Fibroblast of skin of abdomen (primary cell): ENCODE measurements around the gene CPXM2.
A peak's percentile ranks its signal among the peaks of the same experiment; 100 is the strongest.

Experiments used
- DNase-seq: peaks from one replicate; pipeline ENCODE4 v3.0.0-alpha.2; 2013

CPXM2 gene

DNA sequence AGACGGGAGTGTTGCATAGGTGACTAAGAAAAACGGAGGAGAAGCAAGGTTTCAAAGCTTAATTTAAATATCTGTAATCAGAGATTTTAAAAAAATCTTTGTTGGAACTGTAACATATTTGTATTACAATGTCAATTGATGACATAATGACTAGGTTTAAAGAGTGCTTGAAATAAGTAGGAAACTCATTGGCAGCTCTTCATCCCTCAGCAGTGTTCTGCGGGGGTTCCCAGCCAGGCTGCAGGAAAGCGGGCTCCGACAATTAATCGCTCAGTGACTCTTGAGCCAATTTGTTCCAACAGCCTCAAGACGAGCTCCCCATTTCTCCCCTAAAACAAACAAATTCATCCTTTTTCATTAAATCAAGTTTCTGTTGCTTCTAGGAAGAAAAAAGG, 22.6 kb downstream of the CPXM2 start:
- DNase-seq: no peak

DNA sequence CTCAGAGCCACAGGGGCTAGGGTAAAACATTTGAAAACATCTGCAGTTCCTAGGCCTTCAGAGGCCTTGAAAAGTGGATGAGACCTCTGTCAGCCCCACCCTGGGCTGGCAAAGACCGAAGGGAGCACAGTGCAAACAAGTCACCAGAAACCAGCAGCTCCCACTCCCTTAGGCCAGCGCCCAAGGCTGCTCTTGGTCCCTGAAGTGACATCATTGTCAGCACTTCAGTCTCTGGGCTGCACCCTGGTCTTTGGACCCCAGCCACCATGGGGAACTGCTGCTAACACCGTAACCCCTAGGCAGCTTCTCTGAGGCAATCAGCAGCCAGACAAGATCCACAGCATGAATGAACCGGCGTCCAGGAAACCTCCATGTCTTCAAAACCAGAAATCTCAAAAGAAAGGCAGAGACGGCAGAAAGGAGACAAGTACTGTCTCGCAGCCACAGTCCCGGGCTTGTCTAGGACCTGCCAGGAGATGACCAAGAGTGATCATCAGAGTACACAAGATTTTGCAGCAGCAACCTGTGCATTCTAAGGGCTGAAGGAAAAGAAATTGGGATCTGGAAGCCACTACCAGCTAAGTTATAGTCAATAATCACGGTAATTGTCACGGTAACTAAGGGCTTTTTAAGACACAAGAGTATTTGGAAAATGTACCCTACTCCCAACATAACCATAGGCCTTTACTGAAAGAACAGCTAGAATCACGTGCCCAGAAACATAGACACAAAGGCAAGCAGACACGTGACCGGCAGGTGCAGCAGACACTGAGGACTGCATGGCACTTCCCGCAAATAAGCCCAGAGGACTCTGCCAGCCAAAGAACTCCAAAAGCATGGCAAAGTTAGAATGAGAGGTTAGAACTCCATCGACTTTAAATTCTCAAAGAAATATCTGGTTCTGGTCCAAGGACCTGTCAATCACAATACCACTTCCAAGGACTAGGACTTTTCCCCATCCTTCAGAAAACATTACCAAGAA, 23.3 kb downstream of the CPXM2 start:
- no peak for DNase-seq

DNA sequence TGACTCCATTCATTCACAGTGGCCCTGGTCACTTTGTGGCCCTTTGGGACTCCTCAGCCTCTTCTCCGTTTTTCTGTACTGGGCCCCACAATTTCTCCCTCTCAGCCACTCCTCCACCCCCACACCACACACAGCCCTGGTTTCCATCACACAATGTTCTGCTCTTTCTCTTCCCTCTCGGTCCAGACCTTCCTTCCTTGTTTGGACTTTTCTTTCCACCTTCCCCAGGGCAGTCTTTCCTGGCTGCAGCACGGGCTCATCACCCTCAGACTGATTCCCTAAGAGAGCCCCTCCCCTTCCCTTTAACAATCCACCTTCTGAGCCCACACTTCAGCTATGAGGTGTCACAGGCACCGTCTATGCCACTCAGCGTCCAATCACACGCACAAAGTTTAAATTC, 25.7 kb downstream of the CPXM2 start:
- DNase-seq: no peak

DNA sequence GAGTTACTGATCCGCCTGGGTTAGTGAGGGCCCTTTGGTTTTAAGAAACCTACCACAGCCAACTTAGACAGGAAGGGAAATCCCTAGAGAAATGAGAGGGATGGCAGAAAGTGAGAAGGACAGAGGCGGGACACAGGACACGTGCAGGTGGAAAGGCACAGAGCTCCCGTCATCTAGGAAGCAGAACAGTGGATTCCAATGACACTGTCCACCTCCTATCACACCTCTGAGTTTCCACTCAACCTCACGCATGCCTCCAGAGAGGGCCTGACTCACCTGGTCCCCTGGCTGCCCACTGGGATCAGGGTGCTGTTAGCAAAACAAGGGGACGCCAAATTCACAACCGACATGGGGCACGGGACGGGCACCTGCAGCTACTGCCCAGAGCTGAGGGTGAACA, 26.3 kb downstream of the CPXM2 start:
- DNase-seq: no peak

DNA sequence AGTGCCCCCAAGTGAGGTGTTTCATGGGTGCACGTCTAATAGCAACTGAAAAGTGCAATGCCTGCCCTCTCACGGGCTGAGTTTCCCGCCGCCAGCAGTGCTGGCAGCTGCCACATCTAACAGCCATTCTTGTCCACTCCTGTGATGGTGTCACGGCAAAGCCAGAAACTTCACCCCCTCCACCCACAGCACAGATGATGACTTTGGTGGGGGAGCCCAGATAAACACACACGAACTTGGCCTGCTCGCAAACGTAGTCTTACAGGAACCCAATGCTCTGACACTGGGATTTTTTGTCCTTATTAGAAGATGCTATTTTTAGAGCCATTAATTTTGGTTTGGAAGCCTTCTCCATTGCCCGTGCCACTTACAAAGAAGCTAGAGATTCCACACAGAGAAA, 26.7 kb downstream of the CPXM2 start:
- no peak for DNase-seq

DNA sequence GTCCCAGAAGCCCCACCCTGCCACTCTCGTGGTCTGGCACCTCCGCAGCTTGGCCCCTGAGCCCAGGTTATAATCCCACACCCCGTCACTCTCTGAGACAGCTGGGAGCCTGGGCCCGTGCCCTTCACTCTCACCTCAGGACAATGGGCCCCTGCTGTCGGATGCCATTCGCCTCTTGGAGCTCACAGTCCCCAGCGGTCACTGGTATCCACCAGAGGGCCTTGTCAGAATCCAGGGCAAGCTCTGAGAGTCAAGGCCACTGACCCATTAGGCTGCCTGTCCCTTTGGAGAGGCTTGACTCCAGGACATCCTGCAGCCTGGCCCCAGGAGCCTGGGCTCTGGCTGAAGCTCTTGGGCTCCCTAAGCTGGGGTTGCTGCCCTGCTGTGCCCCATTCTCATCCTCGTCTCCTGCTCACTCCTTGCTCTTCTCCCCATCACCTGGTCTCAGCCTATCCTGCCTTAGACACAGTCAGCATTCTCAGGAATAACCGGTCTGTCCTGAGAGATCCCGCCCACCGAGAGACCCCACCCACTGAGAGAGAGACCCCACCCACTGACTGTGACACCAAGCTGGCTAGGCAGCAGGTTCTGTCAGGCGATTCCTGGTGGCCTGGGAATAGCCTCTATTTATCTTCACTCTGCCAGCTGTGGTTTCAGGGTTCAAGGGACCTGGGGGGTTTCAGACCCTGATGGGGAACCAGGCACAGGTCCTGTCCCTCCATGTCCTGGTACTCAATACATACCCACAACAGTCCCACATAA, 27.7 kb downstream of the CPXM2 start:
- DNase-seq: no peak

DNA sequence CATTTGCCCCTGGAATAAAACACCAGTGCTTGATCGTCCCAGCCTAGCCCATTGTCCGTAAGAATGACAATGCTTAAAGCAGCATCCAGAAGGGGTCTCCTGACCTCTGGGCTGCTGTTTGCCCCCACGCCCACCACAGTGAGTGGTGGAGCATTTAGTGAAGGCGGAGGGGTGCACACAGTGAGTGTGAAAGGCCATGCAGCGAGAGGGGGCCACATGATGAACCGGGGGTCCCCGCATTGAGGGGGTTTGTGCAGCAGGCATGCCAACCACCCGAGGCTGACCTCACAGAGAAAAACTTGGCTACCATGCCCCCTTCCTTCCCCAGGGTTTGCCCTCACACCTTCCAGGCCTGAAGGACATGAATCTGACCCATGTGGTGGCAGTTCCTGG, 28.4 kb downstream of the CPXM2 start:
- DNase-seq: no peak

DNA sequence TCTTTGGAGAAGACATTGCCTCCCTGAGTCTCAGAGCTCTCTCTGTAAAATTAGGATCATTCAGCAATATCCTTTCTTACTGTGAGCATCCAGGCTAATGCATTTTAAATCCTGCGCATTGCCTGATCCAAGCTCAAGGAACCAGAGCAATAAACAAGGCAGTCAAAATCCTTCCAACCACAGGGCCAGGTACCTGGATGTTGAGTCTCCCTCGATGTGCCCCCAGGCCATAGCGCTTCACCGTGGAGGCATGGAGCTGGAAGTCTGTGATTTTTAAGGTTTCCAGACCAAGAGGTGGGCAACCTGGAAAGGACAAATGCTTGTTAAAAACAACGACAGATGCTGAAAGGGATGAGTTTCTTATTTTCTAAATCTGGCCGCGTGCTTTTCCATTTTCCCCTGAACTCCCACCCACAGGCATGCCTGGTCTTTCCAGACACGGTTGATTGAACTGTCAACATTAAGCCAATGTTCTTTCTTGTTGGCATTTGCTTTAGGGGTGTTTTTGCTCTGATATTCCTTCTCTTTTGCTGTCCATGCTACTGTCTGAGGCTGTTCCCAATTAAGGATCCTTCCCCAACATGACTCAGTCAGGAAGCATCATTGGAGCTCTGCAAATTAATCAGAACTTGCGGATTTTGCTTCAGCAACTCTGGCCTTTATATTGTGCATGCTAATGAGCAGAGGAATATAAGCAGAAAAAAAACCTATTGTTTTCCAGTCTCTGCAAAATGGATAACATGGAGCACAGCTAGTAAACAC, 29.0 kb downstream of the CPXM2 start:
- DNase-seq: peak; percentile 86

DNA sequence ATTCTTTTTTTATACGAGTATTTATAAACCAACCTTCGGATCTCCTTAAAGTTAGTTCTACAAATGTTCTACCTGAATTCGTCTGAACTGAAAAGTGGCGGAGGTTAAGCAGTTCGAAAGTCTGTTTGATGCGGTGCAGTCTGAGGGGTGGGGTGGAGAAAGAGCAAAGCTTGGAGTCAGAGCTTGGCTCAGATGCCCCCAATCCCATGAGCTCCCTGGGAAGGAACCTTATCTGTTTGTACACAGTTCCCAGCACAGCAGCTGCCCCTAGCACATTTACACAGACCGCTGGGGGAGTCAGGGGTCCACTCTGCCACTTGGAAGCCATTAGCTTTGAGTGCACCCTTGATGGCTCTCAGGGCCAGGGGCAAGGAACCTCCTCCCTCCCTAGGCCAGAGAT, 30.8 kb downstream of the CPXM2 start:
- DNase-seq: no peak

DNA sequence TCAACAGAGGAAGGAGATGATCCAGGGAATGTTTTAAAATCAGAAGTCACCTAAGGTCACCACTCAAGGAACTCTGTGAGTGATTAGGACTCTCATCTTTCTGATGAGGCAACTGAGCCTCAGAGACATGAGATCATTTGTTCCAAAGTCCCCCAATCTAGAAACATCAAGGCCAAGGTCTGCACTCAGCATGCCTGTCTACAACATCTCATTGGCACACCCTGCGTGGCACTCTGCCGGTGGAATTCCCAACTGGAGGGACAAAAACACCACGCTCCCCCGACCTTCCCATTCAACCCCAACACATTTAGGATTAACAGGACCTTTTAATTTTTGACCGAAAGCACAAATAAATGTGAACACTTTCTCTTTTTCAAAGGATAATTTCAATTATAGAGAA, 31.4 kb downstream of the CPXM2 start:
- DNase-seq: no peak

DNA sequence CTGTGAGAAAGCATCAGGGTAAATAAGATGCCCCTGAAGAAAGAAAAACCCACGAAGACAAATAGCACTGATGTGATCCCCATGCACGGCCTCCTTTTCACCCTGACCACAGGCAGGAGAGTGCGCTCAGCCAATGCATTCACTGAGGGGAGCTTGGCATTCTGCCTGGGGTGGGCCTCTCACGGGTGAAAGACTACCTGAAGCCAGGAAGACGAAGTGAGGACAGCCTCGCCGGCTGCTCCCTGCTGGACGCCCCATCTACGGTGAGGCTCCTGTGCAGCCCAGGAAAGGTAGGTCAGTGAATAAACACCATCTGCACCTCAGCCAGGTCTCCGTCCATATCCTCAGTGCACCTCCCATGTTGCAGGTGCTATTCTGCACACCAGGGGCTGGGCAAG, 32.0 kb downstream of the CPXM2 start:
- DNase-seq: no peak

DNA sequence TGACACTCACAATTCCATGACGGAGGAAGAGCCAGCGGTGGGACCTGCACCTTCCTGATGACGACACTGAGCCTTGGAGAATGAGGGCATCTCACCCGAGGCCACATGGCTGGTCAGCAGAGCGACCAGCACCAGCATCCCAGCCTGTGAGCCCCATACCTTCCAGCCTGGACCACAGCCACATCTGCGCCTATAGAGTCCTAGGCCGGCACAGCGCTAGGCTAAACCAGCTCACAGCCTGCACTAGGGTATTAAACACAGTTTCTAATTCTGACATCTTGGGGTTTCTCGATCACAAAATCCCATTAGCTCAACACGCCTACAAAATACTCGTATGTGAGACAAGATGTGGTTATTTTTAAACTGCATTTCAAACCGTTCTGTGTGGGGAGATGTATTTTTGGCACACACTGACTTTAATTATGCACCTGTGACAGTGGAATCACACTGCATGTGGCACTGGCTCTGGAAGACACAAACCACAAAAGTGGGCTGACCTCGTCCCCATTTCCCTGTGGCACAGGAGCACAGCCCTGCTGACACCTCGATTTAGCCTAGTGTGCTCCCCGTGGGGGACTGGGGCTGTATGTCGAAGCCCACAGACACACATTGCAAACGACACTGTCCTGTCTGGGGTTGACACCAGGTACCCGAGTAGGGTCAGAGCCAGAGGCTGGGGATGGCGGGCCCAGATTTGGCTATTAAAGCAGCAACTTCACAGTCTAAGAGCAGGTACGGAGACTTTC, 32.5 kb downstream of the CPXM2 start:
- no peak for DNase-seq

DNA sequence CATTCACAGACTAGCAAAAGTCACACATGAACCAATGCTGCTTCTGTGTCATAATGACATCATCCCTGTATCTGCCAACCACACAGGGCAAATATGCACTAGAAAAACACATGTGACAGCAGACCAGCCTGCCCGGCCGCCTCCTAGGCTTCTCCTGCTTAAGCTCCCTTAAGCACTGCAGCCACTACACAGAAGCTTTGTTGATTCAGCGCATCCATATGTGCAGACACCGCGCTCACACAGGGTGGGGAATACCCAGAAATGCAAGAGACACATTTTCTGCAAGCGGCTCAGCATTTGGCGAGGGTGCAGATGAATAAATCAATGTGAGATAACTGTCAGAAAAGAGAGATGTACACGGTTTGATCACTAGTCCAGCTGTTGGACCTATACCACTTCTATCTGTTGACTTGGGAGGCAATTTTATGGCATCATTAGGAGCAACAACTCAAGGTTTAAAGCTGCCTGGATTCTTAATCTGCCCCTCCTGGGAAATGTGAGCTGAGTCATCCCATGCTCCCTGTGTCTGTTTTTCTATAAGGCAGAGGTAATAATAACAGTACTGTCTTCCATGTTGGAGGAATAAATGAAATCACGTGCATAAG, 33.4 kb downstream of the CPXM2 start:
- peak; percentile 95 for DNase-seq

DNA sequence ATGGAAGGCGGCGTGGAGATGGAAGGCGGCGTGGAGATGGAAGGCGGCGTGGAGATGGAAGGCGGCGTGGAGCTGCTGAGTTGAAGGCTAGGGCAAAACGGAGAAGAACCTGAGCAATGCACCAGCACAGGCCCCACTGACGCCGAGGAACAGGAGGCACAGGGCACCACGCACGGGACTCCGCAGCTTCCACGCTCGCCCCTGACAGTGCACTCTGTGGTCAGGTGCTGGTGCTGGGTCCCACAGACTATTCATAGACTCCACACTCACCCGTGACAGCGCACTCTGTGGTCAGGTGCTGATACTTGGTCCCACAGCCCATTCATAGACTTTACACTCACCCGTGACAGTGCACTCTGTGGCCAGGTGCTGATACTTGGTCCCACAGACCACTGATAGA, 34.0 kb downstream of the CPXM2 start:
- DNase-seq: no peak

DNA sequence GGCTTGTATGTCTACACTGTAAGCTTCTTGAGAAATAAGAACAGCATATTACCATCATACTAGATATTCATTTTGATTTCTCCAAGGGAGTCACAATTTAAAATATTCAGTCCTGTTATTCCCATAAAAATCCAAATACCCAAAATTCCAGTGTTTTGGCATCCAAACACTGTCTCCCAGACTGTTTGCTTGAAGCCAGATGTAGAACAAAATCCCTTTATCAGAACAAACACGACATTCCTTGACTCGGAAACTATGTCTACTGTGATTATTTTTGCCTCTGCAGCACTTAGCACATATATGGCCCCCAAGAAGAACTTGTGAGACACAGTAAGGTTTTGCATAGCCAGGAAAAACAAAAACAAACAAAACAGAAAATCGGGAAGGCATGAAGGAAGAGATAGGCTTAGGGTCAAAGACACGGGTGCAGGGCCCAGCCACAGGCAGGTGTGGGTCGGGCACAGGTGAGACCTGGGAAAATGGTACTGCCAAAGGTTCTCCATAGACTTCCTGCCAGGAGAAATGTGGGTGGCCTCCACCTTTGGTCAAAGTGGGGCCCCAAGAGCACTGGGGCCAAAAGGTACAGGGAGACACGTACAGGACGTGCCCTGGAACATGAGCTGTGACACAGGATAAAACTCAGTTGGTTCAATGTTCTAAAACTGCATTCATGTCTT, 36.5 kb downstream of the CPXM2 start:
- DNase-seq: peak; percentile 45

DNA sequence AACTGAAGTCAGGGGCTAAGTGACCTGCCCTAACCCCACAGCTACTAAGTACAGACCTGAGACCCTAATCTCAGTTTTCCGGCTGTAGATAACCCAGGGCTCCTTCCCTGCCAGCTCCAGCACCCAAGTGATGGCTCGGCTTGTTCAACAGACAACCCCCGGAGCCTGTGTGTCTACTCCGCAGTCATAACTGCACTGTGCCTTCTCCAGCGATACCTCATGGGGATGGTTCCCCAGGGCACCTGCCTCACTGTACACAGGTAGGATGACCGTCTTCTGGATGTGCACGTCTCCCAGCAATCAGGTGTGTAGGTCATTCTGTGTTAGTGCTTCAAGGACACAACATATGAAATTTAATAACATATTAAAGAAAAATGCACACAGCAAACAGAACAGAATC, 37.1 kb downstream of the CPXM2 start:
- DNase-seq: no peak

DNA sequence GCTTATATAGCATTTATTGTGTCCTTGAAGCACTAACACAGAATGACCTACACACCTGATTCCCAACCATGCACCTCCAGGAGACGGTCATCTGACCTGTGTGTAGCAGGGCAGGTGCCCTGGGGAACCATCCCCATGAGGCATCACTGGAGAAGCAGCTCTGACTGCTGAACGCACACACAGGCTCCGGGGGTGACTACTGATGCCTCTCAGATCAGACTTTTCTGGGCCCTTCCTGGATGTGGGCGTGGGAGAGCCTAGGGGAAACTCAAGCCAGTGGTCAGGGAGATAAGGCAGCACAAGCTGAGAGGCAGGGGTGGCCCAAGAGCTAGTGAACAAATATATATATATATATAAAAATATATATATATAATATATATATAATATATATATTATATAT, 37.6 kb downstream of the CPXM2 start:
- DNase-seq: no peak

DNA sequence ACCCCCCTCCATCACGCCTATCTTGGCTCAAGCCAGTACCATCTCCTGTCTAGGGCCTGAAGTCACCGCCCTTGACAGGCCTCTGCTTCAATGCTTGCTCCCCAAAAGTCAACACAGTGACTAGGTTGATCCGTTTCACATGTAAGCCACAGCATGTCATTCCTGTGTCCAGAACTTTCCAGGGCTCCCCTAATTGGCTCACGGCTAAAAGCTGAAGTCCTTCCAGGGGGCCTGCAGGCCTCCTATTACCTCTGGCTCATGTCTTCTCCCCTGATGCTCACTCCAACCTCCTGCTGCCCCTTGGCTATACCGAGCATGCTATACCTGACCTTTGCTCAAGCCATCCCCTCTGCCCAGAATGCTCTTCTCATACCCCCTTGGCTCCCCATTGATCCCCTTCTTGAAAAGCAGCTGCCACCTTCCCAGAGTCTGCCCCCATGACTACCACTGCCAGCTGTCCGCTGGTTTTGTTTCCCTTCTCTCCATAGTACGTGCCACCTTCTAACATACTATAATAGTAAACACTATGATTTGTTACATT, 39.1 kb downstream of the CPXM2 start:
- no peak for DNase-seq

DNA sequence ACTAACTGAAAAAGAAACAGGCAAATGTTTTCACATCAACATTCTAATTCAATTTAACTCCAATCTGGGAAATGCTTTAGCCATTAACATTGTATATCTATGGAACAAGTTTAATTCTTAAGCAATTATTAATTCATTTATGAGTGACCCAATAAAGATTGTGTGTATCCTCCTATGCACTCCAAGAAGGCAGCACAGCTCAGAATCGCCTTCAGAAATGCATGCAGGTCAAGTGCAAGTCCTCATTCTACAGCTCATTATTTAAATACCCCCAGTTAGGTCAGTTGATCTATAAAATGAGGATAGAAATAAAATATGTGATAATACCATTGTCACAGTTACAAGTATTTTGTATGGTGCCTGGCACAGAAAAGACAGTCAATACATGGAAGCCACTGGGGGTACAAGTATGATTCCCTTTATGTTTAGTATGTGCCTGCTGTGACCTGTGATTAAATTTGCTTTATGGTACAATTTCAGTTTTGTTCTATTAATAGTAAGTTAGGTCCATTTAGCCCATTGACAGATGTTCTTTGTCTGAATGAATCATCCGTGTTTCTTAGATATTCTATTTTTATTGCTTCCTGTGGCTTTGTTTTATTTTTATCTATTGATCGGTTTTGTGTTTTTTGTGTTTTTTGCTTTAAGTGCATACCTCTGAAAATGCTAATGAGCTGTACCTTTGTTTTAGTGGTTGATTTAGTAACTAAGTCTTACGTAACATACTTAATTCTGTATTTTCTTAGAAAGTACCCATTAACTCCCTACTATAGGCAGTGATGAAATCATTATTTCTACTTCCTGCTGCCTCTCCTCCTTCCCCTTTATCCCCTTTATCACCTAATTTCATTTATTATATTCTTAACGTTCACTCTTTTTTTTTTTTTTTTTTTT, 42.8 kb downstream of the CPXM2 start:
- DNase-seq: no peak
